H1 (cell line): ENCODE measurements around the gene CORO1C. TPM values are rescaled to one million over a fixed set of nuclear protein-coding genes. Genes with fewer than 3 reads are reported as not detected.

ENCODE experiments used
- CTCF ChIA-PET: fragments of 300-600 bp; sonication (Branson Sonifier 250); formaldehyde crosslinking; loops from one replicate; lab custom pipeline; 2021; ENCODE audit not compliant: partially characterized antibody; lab: Charles Lee
- POLR2A ChIA-PET: fragments of 300-600 bp; sonication (Branson Sonifier 250); formaldehyde crosslinking; loops from one replicate; lab custom pipeline; 2021; ENCODE audit warnings: inconsistent platforms; ENCODE audit not compliant: partially characterized antibody; lab: Charles Lee
- DNase-seq, 2 experiments: peaks; one replicate each; pipeline versions ENCODE4 v3.0.0 to v3.0.0-alpha.2; 2010 to 2022; ENCODE audit warnings: low spot score in 2 of 2, low read depth in 1 of 2, mixed read lengths in 1 of 2
- FAIRE-seq: peaks from 2 replicates; lab custom pipeline; 2011; peaks lifted over from hg19 to GRCh38; lab: Jason Lieb, UNC
- H2AFZ ChIP-seq: 2 replicates; pipeline ENCODE4 v1.8.1; 2012; ENCODE audit warnings: low read length, inconsistent platforms
- H2AK5ac ChIP-seq: 2 replicates; pipeline ENCODE4 v1.6.1; 2013; ENCODE audit warnings: low read depth, low read length
- H2BK120ac ChIP-seq: replicated peaks from 2 replicates; pipeline ENCODE3; 2013; ENCODE audit warnings: low read depth, low read length, inconsistent platforms
- H2BK12ac ChIP-seq: 2 replicates; pipeline ENCODE4 v1.6.1; 2013; ENCODE audit warnings: low read depth, low read length
- H2BK15ac ChIP-seq: 2 replicates; pipeline ENCODE4 v1.6.1; 2013; ENCODE audit warnings: low read length
- H2BK20ac ChIP-seq: 2 replicates; pipeline ENCODE4 v1.6.1; 2013; ENCODE audit warnings: low read length
- H2BK5ac ChIP-seq: 2 replicates; pipeline ENCODE4 v1.6.1; 2013; ENCODE audit warnings: low read depth, low read length
- H3K14ac ChIP-seq: 2 replicates; pipeline ENCODE4 v1.6.1; 2013; ENCODE audit warnings: inconsistent platforms; ENCODE audit not compliant: insufficient read length
- H3K18ac ChIP-seq: 2 replicates; pipeline ENCODE4 v1.6.1; 2013; ENCODE audit warnings: low read length; ENCODE audit errors: extremely low read depth
- H3K23ac ChIP-seq: 2 replicates; pipeline ENCODE4 v1.6.1; 2013; ENCODE audit warnings: inconsistent platforms; ENCODE audit not compliant: insufficient read length
- H3K23me2 ChIP-seq: 2 replicates; pipeline ENCODE4 v1.6.1; 2013; ENCODE audit warnings: low read depth, low read length
- H3K27ac ChIP-seq: 2 replicates; pipeline ENCODE4 v1.6.1; 2011; ENCODE audit warnings: low read depth, low read length, inconsistent platforms
- H3K27me3 ChIP-seq, 4 experiments: replicated peaks in 1 of 4; 1 replicate in 1 of 4; 2 replicates in 3 of 4; pipeline versions ENCODE4 v1.6.1 to v1.8.1; 2011 to 2013; ENCODE audit warnings: low read length in 3 of 4, mild to moderate bottlenecking in 3 of 4, inconsistent platforms in 2 of 4, mixed read lengths in 2 of 4, moderate library complexity in 1 of 4; ENCODE audit not compliant: control insufficient read depth in 3 of 4, insufficient read depth in 3 of 4; ENCODE audit errors: extremely low read depth in 1 of 4
- H3K36me3 ChIP-seq, 4 experiments: 2 replicates each; pipeline versions ENCODE4 v1.6.1 to v1.8.1; 2011 to 2013; ENCODE audit warnings: mild to moderate bottlenecking in 4 of 4, low read length in 3 of 4, moderate library complexity in 2 of 4, control low read depth in 1 of 4, inconsistent platforms in 1 of 4; ENCODE audit not compliant: insufficient read depth in 4 of 4, control insufficient read depth in 2 of 4
- H3K4ac ChIP-seq: replicated peaks from 2 replicates; pipeline ENCODE3; 2013; ENCODE audit warnings: low read length, low read depth, mixed read lengths, inconsistent platforms; ENCODE audit not compliant: insufficient read length
- H3K4me1 ChIP-seq, 4 experiments: replicated peaks in 1 of 4; 1 replicate in 1 of 4; 2 replicates in 3 of 4; pipeline versions ENCODE4 v1.6.1 to v1.8.1; 2011 to 2013; ENCODE audit warnings: low read length in 3 of 4, inconsistent platforms in 2 of 4, mixed read lengths in 1 of 4; ENCODE audit not compliant: insufficient read depth in 4 of 4, control insufficient read depth in 3 of 4
- H3K4me2 ChIP-seq, 2 experiments: 2 replicates each; pipeline versions ENCODE4 v1.6.1 to v1.8.1; 2011 to 2013; ENCODE audit warnings: low read depth in 2 of 2, low read length in 2 of 2, control low read depth in 1 of 2, inconsistent platforms in 1 of 2, mild to moderate bottlenecking in 1 of 2; ENCODE audit not compliant: insufficient read depth in 1 of 2
- H3K4me3 ChIP-seq, 4 experiments: fragments of 200-600, 300-600 bp in 1 of 4; sonication (generic), shearing (Covaris generic), sonication (Bioruptor Twin) in 1 of 4; 2 replicates each; pipeline versions ENCODE4 v1.5.1 to v1.8.1; 2011 to 2016; ENCODE audit warnings: low read length in 4 of 4, low read depth in 3 of 4, control low read depth in 2 of 4, inconsistent platforms in 2 of 4, mild to moderate bottlenecking in 2 of 4, mixed read lengths in 1 of 4, moderate library complexity in 1 of 4; ENCODE audit not compliant: insufficient read depth in 2 of 4; ENCODE audit errors: extremely low read depth in 1 of 4
- H3K56ac ChIP-seq: replicated peaks from 2 replicates; pipeline ENCODE3; 2013; ENCODE audit warnings: low read depth, mild to moderate bottlenecking, mixed read lengths, low read length, inconsistent platforms; ENCODE audit not compliant: insufficient read length
- H3K79me1 ChIP-seq: 2 replicates; pipeline ENCODE4 v1.6.1; 2013; ENCODE audit warnings: low read depth, low read length, control low read depth
- H3K79me2 ChIP-seq, 2 experiments: 2 replicates each; pipeline versions ENCODE4 v1.6.1 to v1.8.1; 2012 to 2013; ENCODE audit warnings: low read length in 2 of 2, mild to moderate bottlenecking in 2 of 2, inconsistent platforms in 1 of 2; ENCODE audit not compliant: insufficient read depth in 2 of 2, control insufficient read depth in 1 of 2
- H3K9ac ChIP-seq, 4 experiments: replicated peaks in 1 of 4; 1 replicate in 1 of 4; 2 replicates in 3 of 4; pipeline versions ENCODE4 v1.6.1 to v1.8.1; 2011 to 2013; ENCODE audit warnings: low read depth in 3 of 4, low read length in 3 of 4, control low read depth in 2 of 4, mild to moderate bottlenecking in 2 of 4, moderate library complexity in 2 of 4, inconsistent platforms in 1 of 4; ENCODE audit errors: extremely low read depth in 1 of 4
- H3K9me3 ChIP-seq, 2 experiments: 2 replicates each; pipeline versions ENCODE4 v1.6.1 to v1.8.1; 2012 to 2013; ENCODE audit warnings: mild to moderate bottlenecking in 2 of 2, moderate library complexity in 2 of 2, control low read depth in 1 of 2, inconsistent platforms in 1 of 2, low read depth in 1 of 2, low read length in 1 of 2, mixed read lengths in 1 of 2; ENCODE audit not compliant: insufficient read depth in 2 of 2
- H4K20me1 ChIP-seq, 2 experiments: replicated peaks in 1 of 2; 2 replicates each; pipeline versions ENCODE3 to v1.8.1; 2011 to 2013; ENCODE audit warnings: inconsistent platforms in 2 of 2, low read length in 2 of 2, mild to moderate bottlenecking in 1 of 2; ENCODE audit not compliant: insufficient read depth in 2 of 2, control insufficient read depth in 1 of 2
- H4K5ac ChIP-seq: 2 replicates; pipeline ENCODE4 v1.6.1; 2013; ENCODE audit warnings: low read length, low read depth, mixed read lengths, inconsistent platforms; ENCODE audit not compliant: insufficient read length
- H4K8ac ChIP-seq: 2 replicates; pipeline ENCODE4 v1.8.0; 2013; ENCODE audit warnings: mild to moderate bottlenecking, moderate library complexity, low read length, inconsistent platforms; ENCODE audit not compliant: insufficient read depth; ENCODE audit errors: extremely low read depth
- H4K91ac ChIP-seq: replicated peaks from 2 replicates; pipeline ENCODE3; 2013; ENCODE audit warnings: low read length, mixed read lengths, inconsistent platforms; ENCODE audit not compliant: insufficient read length
- CHD1 ChIP-seq: IDR thresholded peaks from 2 replicates; pipeline ENCODE4 v1.6.1; 2012; ENCODE audit warnings: low read depth, low read length, improper control_type of control experiment
- WGBS, 2 experiments: shearing (Covaris generic) in 1 of 2; methylation state at CpG; one replicate each; pipeline versions ENCODE4 v1.1.6 to v1.1.7; 2013 to 2015; ENCODE audit warnings: low lambda C conversion rate in 2 of 2, mixed read lengths in 2 of 2, inconsistent platforms in 1 of 2, low coverage in 1 of 2, missing lambda C conversion rate in 1 of 2; ENCODE audit not compliant: insufficient replicate concordance in 2 of 2, insufficient coverage in 1 of 2, insufficient read length in 1 of 2; ENCODE audit errors: extremely low coverage in 1 of 2, missing lambda C conversion rate in 1 of 2; 5-methylcytosine and 5-hydroxymethylcytosine counted together
- polyA plus RNA-seq, 7 experiments: library from polyadenylated mRNA; depleted of rRNA in 3 of 7; stranded (reverse) in 5 of 7; unstranded in 2 of 7; fragments of >200 nt in 5 of 7; fragments of 200-250 nt in 2 of 7; gene quantifications; 1 replicate in 5 of 7; 2 replicates in 1 of 7; 4 replicates in 1 of 7; pipeline versions ENCODE4 v1.2.1 to v1.2.3, GENCODE V29; 2011 to 2013; ENCODE audit warnings: missing spikeins in 2 of 7, mixed read lengths in 2 of 7
- total RNA-seq: library from RNA; stranded (reverse); fragmentation: NEBNext Ultra II Directional; extraction: Animal tissue kit (Norgen Biotek cat#: 25700); gene quantifications from 2 replicates; pipeline ENCODE4 v1.2.1, GENCODE V29; 2021

CORO1C gene
- total and polyA plus RNA-seq, 2 of the 8 experiments (the other 6 are each of a cell fraction or from before 2014, with no cell fraction given): 72.7 to 120 TPM

GRCh38 chr12:108694812-108695278 lies 36.5 kb downstream of the CORO1C start:
- no peak overlapping the region for H3K18ac ChIP-seq
- H4K8ac ChIP-seq: no peak overlapping the region
- no peak overlapping the region for H3K56ac ChIP-seq
- H3K23ac ChIP-seq: no peak overlapping the region
- H3K23me2 ChIP-seq: no peaks in the 10 kb centered on the region
- ChIA-PET CTCF (interaction anchor here (0.7 to 2.3 kb wide), 5 partner anchors 8 to 75 kb away, joined by 3 to 7 read pairs (median 3); no protein-coding TSS in a partner anchor), POLR2A (interaction anchor here (1.4 to 1.5 kb wide), 2 partner anchors 8 to 35 kb away, joined by 3 to 7 read pairs; no protein-coding TSS in a partner anchor)
- H2BK12ac ChIP-seq: no peak overlapping the region
- H4K20me1 ChIP-seq: peaks cover 0 to 7% of the 10 kb centered on the region in 2 experiments
- H2BK5ac ChIP-seq: no peak overlapping the region
- WGBS, 2 experiments: 96% methylated on average over 2 of the region's 2 CpGs; no CpG with 5 or more reads in 1 of the 2 experiments
- H3K4ac ChIP-seq: no peak overlapping the region
- peaks cover 3 to 11% (median 9%) of the 10 kb centered on the region in 4 experiments; a peak in 5 of 8 replicates for H3K36me3 ChIP-seq
- no peak overlapping the region for H4K91ac ChIP-seq
- H3K4me3 ChIP-seq: no peak overlapping the region
- H3K9me3 ChIP-seq: no peaks in the 10 kb centered on the region; a peak in 1 of 4 replicates
- peaks cover 9 to 21% (median 16%) of the 10 kb centered on the region in 4 experiments for H3K4me1 ChIP-seq
- H2BK20ac ChIP-seq: no peak overlapping the region
- H3K79me1 ChIP-seq: peaks cover 8% of the 10 kb centered on the region
- no peak for FAIRE-seq
- no peak for DNase-seq
- H3K4me2 ChIP-seq: no peak overlapping the region
- no peak overlapping the region for H3K27ac ChIP-seq
- H3K9ac ChIP-seq: no peak overlapping the region; a peak in 1 of 7 replicates
- no peak overlapping the region for H2BK15ac ChIP-seq
- H3K27me3 ChIP-seq: no peaks in the 10 kb centered on the region
- no peak overlapping the region for H4K5ac ChIP-seq
- no peak overlapping the region for H2BK120ac ChIP-seq
- H3K79me2 ChIP-seq: peaks cover 0 to 55% of the 10 kb centered on the region in 2 experiments; a peak in 2 of 4 replicates
- H2AFZ ChIP-seq: no peak overlapping the region
- no peak overlapping the region for H2AK5ac ChIP-seq
- no peak overlapping the region for H3K14ac ChIP-seq
- no peak for TF ChIP-seq CHD1
